Measurements from ENCODE around the gene PDE11A.

GRCh38 chr2:177579486-177580036 is 493.0 kb downstream of the PDE11A start:
- TF ChIP-seq, protein P1, sequence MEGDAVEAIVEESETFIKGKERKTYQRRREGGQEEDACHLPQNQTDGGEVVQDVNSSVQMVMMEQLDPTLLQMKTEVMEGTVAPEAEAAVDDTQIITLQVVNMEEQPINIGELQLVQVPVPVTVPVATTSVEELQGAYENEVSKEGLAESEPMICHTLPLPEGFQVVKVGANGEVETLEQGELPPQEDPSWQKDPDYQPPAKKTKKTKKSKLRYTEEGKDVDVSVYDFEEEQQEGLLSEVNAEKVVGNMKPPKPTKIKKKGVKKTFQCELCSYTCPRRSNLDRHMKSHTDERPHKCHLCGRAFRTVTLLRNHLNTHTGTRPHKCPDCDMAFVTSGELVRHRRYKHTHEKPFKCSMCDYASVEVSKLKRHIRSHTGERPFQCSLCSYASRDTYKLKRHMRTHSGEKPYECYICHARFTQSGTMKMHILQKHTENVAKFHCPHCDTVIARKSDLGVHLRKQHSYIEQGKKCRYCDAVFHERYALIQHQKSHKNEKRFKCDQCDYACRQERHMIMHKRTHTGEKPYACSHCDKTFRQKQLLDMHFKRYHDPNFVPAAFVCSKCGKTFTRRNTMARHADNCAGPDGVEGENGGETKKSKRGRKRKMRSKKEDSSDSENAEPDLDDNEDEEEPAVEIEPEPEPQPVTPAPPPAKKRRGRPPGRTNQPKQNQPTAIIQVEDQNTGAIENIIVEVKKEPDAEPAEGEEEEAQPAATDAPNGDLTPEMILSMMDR (IDR thresholded peaks at IDR 0.05 in 4 of 5, conservative IDR thresholded peaks at IDR 0.05 in 1 of 5), result no peak
- TF ChIP-seq POLR2A (IDR thresholded peaks at IDR 0.05), result no peak
